Vagina (tissue), 2 donors: ENCODE data around the gene SSX2IP. TPM values are rescaled to one million over a fixed set of nuclear protein-coding genes. Genes with fewer than 3 reads are reported as not detected.

ENCODE experiments used
- DNase-seq, 2 donors: peaks; one replicate each; pipeline ENCODE4 v3.0.0-alpha.2; 2017; ENCODE audit errors: extremely low spot score in 2 of 2
- H3K27ac ChIP-seq: fragments of 200-600 bp; sonication (generic); one replicate; pipeline ENCODE4 v1.5.1; 2019
- H3K27me3 ChIP-seq: fragments of 200-600 bp; sonication (generic); one replicate; pipeline ENCODE4 v1.5.1; 2019
- H3K36me3 ChIP-seq, 2 donors: fragments of 200-600 bp; sonication (generic); one replicate each; pipeline ENCODE4 v1.5.1; 2017 to 2019
- H3K4me1 ChIP-seq: fragments of 200-600 bp; sonication (generic); one replicate; pipeline ENCODE4 v1.5.1; 2019
- H3K4me3 ChIP-seq, 2 donors: fragments of 200-600 bp; sonication (generic); 1 replicate in 1 of 2; 2 replicates in 1 of 2; pipeline ENCODE4 v1.5.1; 2016 to 2019
- H3K9me3 ChIP-seq: fragments of 200-600 bp; sonication (generic); one replicate; pipeline ENCODE4 v1.5.1; 2019
- CTCF ChIP-seq, 3 experiments: fragments of 450-650 bp in 2 of 3; fragments of 200-600 bp in 1 of 3; sonication (generic) in 1 of 3; IDR thresholded peaks; one replicate each; pipeline ENCODE4 v1.5.1; 2017 to 2019; ENCODE audit warnings: antibody characterized with exemption in 3 of 3, mild to moderate bottlenecking in 2 of 3, moderate library complexity in 2 of 3
- POLR2A ChIP-seq, 2 donors: fragments of 450-650 bp; IDR thresholded peaks; one replicate each; pipeline ENCODE4 v1.6.1; 2017; ENCODE audit warnings: antibody characterized with exemption in 2 of 2, mild to moderate bottlenecking in 2 of 2, moderate library complexity in 2 of 2
- POLR2AphosphoS5 ChIP-seq, 2 donors: sonication (generic); formaldehyde crosslinking; IDR thresholded peaks; one replicate each; pipeline ENCODE4 v1.9.0; 2017; ENCODE audit warnings: antibody characterized with exemption in 2 of 2, mild to moderate bottlenecking in 2 of 2, low read depth in 1 of 2; ENCODE audit not compliant: insufficient read depth in 1 of 2
- intact Hi-C: fragments of 100-400 bp; cut with DNase I; formaldehyde crosslinking; loops from one replicate; pipeline ENCODE4 v1.15.1; 2023
- total RNA-seq: library from RNA; depleted of rRNA; stranded (reverse); fragments of >200 nt; gene quantifications from one replicate; pipeline ENCODE4 v1.2.3, GENCODE V29; 2016

SSX2IP gene
- total RNA-seq, 1 donor from 2014 or later, result 8.3 TPM

GRCh38 chr1:84715342-84716019, 25.2 kb upstream of the SSX2IP start:
- Histone ChIP-seq H3K27me3 (no peaks in the 10 kb centered on the region), H3K9me3 (no peaks in the 10 kb centered on the region), H3K36me3 (no peaks in the 10 kb centered on the region), H3K4me1 (peaks cover 4% of the 10 kb centered on the region), H3K4me3 (no peak overlapping the region), H3K27ac (no peak overlapping the region)
- DNase-seq, result no peak
- TF ChIP-seq CTCF (IDR thresholded peaks at IDR 0.05) (no peak), POLR2A (IDR thresholded peaks at IDR 0.05) (no peak), POLR2AphosphoS5 (IDR thresholded peaks at IDR 0.05; ENCODE audit: insufficient read depth in 1 of 2, low read depth in 1 of 2) (no peak)
- intact Hi-C loops, result loop anchor here (10.0 kb wide), 1 partner anchor 371 kb away; no protein-coding TSS in a partner anchor

DNA sequence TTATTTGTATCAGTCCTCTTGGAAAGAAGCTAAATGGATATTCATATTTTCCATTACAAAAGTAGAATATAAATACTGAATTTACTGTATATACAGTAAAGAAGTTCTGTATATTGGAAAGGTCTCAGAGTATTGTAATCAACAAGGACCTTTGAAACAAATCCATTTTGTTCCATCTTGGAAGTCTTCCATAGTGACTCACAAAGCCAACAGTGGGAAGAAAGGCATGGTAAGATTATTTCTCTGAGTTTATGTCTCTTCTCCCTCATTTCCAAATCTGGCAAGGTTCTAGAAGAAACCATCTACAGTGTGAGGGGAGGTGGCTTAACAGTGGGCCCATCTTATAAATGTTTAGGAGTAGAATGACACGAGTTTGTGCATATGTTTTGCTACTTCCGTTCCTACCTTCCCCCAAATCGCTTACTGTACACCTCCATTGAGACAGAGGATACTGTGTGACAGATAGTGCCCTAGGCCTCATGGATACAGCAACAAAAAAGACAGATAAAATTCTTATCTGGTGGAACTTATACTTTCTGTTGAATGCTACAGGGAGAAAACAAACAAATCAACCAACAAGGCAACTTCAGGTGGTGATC, 22.1 kb upstream of the SSX2IP start:
- Histone ChIP-seq H3K4me1 (no peaks in the 10 kb centered on the region), H3K27me3 (no peaks in the 10 kb centered on the region), H3K9me3 (no peaks in the 10 kb centered on the region), H3K27ac (no peak overlapping the region), H3K4me3 (no peak overlapping the region), H3K36me3 (no peaks in the 10 kb centered on the region)
- no peak for DNase-seq
- TF ChIP-seq CTCF (IDR thresholded peaks at IDR 0.05), result no peak
- TF ChIP-seq POLR2AphosphoS5 (IDR thresholded peaks at IDR 0.05; ENCODE audit: insufficient read depth in 1 of 2, low read depth in 1 of 2), result no peak
- no peak for TF ChIP-seq POLR2A (IDR thresholded peaks at IDR 0.05)
- intact Hi-C loops, result loop anchor here (10.0 kb wide), 1 partner anchor 368 kb away; no protein-coding TSS in a partner anchor

DNA sequence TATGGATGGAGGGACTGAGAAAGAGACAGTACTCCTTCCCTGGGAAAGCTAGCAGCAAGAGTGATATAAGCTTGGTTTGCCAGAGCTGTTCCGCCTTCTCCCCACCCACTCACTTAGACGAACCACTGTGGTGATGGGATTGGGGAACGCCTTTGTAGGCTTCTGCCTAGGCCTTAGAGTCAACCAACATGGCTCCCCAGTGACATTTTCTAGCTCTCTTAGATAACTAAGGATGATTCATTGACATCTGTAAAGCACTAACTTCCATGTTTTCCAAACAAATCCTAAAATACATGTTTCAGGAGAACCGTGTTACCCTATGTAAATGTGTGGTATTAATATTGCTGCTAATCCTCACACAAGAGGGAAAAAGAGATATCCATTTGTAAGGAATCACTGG, 21.6 kb upstream of the SSX2IP start:
- TF ChIP-seq CTCF (IDR thresholded peaks at IDR 0.05) (no peak), POLR2AphosphoS5 (IDR thresholded peaks at IDR 0.05; ENCODE audit: insufficient read depth in 1 of 2, low read depth in 1 of 2) (no peak), POLR2A (IDR thresholded peaks at IDR 0.05) (no peak)
- H3K36me3 ChIP-seq, result no peaks in the 10 kb centered on the region
- H3K4me1 ChIP-seq, result no peaks in the 10 kb centered on the region
- H3K9me3 ChIP-seq, result no peaks in the 10 kb centered on the region
- H3K27me3 ChIP-seq, result no peaks in the 10 kb centered on the region
- no peak overlapping the region for H3K27ac ChIP-seq
- no peak for DNase-seq
- H3K4me3 ChIP-seq, result no peak overlapping the region
- intact Hi-C loops, result loop anchor here (10.0 kb wide), 1 partner anchor 367 kb away; no protein-coding TSS in a partner anchor

DNA sequence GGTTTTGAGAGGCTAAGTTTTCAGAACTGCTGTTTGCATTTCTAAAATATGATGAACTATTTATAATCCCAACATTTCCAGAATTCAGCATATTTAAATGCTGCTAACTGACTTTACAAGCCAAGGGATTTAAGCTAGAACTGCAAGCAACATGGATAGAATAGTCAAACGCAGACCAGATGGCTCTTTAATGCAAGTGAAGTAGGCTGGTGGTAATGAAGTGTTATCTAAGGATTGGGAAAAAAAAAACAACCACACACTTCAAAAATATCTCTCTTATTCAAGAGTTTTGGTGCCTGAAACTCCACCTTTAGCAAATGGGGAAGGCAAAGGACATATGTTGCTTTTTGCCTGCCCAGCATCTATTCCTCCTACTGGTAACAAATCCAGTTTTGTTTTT, 20.9 kb upstream of the SSX2IP start:
- intact Hi-C loops, result loop anchor here (10.0 kb wide), 1 partner anchor 366 kb away; no protein-coding TSS in a partner anchor
- Histone ChIP-seq H3K4me1 (no peaks in the 10 kb centered on the region), H3K36me3 (no peaks in the 10 kb centered on the region), H3K9me3 (no peaks in the 10 kb centered on the region), H3K27me3 (no peaks in the 10 kb centered on the region), H3K4me3 (no peak overlapping the region), H3K27ac (no peak overlapping the region)
- no peak for DNase-seq
- no peak for TF ChIP-seq POLR2AphosphoS5 (IDR thresholded peaks at IDR 0.05; ENCODE audit: insufficient read depth in 1 of 2, low read depth in 1 of 2)
- no peak for TF ChIP-seq POLR2A (IDR thresholded peaks at IDR 0.05)
- no peak for TF ChIP-seq CTCF (IDR thresholded peaks at IDR 0.05)

DNA sequence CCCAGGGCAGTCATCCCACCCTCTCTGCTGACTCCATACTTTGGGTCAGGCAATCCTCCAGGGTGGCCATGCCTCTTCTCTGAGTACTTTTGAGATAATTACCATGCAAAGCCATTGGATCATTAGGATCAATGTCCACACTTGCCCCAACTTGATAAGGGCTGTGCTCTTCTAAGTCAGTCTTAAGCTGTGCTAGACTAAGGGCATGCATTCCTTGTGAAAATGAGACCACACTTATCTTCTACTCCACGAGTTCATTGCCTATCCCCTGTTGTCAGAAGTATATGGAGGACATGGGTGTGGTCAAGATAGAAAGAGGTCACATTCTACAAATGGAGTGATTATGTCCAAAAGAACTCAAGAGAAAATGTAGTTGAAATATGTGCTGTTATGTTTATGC, 18.9 kb upstream of the SSX2IP start:
- no peak overlapping the region for H3K4me3 ChIP-seq
- no peaks in the 10 kb centered on the region for H3K9me3 ChIP-seq
- no peaks in the 10 kb centered on the region for H3K36me3 ChIP-seq
- intact Hi-C loops, result no loop called here
- H3K27ac ChIP-seq, result no peak overlapping the region
- no peak for TF ChIP-seq CTCF (IDR thresholded peaks at IDR 0.05)
- no peak for TF ChIP-seq POLR2A (IDR thresholded peaks at IDR 0.05)
- no peak for TF ChIP-seq POLR2AphosphoS5 (IDR thresholded peaks at IDR 0.05; ENCODE audit: insufficient read depth in 1 of 2, low read depth in 1 of 2)
- H3K4me1 ChIP-seq, result no peaks in the 10 kb centered on the region
- H3K27me3 ChIP-seq, result no peaks in the 10 kb centered on the region
- no peak for DNase-seq
